ENCODE data around the gene PKIB.

DNA sequence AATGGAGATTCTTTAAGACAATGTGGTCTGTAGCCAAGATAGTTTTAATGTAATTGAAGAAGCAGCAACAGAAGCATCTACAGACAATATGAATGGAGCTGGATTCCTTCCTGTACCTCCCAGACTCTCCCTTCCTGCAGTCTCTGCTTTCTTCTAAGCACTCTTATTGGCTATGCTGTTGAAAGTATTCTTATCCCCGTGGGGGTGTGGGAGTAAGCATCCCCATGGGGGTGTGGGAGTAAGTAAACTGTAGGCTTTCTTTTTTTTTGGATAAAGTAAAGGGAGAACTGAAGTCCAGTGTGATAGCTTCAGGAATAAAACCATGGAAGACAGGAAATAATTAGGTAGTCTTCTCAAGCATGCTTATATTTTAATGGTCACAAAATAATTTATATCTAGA, 4.1 kb downstream of the PKIB start:
- TF ChIP-seq, protein P1, sequence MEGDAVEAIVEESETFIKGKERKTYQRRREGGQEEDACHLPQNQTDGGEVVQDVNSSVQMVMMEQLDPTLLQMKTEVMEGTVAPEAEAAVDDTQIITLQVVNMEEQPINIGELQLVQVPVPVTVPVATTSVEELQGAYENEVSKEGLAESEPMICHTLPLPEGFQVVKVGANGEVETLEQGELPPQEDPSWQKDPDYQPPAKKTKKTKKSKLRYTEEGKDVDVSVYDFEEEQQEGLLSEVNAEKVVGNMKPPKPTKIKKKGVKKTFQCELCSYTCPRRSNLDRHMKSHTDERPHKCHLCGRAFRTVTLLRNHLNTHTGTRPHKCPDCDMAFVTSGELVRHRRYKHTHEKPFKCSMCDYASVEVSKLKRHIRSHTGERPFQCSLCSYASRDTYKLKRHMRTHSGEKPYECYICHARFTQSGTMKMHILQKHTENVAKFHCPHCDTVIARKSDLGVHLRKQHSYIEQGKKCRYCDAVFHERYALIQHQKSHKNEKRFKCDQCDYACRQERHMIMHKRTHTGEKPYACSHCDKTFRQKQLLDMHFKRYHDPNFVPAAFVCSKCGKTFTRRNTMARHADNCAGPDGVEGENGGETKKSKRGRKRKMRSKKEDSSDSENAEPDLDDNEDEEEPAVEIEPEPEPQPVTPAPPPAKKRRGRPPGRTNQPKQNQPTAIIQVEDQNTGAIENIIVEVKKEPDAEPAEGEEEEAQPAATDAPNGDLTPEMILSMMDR (IDR thresholded peaks at IDR 0.05) = no peak
- TF ChIP-seq POLR2A (IDR thresholded peaks at IDR 0.05) = no peak

Measured in testis (tissue), 2 donors.